GM10266 (cell line): ENCODE measurements around the gene VPS8.
A peak's percentile ranks its signal among the peaks of the same experiment; 100 is the strongest.

ENCODE experiments used
- DNase-seq: peaks from one replicate; pipeline ENCODE4 v3.0.0; 2012; ENCODE audit errors: extremely low spot score
- CTCF ChIP-seq: IDR thresholded peaks from 2 replicates; pipeline ENCODE4 v1.5.1; 2012; ENCODE audit warnings: mild to moderate bottlenecking, low read depth; ENCODE audit not compliant: control insufficient read depth, insufficient read depth; ENCODE audit errors: missing control alignments

The VPS8 gene

DNA sequence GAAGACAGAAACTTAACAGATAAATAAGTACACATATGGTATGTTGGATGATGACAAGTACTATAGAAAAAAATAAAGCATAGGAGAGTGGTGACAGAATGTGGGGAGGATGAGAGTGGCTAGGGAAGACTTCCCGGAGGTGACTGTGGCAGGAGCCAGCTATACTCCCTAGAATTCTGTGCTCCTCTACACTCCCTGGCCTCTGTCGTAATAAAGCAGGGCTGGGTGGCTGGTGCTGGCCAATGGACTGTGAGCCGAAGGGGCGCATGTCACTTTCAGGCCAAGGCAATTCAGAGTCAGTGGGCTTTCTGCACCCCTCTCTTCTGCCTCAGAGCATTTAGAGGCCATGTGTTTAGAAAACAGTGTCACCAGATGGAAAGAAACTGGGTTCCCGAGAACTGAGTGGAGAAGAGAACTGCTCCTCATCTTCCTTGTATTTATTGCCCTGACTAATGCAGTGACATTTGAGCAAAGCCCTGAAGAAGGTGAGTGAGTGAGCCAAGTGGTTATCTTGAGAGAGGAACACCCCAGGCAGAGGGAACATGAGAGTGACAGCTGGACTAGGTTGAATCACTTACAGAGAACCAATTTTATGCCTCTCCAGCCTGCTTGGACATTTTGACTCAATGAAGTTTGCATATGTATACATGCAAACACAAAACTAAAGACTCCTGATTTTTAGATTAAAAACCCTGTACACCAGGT lies 5.2 kb upstream of the VPS8 start:
- DNase-seq, result no peak
- no peak for TF ChIP-seq CTCF

DNA sequence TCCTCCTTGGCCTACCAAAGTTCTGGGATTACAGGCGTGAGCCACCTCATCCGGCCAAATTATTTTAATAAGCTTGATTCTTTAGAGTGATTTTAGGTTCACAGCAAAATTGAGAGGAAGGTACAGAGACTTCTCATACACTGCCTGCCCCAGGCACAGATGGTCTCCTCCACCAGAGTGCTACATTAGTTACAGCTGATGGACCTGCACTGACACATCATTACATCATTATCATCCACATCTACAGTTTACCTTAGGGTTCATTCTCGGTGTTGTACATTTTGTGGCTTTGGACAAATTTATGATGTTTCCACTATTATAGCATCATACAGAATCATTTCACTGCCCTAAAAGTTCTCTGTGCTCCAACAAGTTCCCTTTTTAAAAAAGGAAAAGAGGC lies 4.4 kb upstream of the VPS8 start:
- DNase-seq, result no peak
- TF ChIP-seq CTCF, result no peak

DNA sequence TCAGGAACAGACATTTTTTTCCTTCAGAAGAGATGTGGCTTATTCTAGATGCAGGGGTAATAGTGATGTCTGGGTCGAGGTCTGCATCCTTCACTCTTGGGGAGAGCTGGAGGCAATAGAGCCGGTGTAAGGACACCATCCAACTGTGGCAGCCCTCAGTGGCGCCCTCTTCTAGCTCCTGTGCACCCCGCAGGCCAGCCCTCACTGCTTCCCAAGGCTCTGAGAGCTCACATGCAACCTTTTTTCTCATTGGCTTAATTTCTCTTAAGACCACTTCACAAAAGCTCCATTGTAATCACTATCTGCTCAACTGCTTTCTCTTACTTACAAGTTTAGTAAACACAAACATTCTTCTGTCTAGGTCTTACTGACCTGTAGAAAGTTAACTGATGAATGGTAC lies 3.9 kb upstream of the VPS8 start:
- DNase-seq, result no peak
- TF ChIP-seq CTCF, result peak; percentile 18

DNA sequence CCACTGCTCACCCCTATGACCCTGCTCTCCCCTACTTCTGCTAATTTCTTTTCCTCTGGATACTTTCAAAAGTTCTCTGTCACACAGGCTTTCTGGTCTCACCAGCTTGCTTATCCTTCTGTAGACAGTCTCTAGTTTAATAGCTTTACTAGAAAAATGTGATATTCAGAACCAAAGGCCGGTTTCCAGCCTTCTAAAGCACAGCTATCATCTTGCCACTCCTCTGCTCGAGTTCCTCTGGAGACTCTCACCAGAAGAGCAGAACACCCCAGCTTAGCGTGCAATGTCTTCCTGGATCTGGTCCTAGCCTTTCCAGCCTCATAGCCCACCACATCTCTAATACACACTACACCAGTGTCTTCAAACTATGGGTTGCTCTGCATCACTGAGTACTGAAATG lies 1.8 kb upstream of the VPS8 start:
- TF ChIP-seq CTCF, result no peak
- no peak for DNase-seq

DNA sequence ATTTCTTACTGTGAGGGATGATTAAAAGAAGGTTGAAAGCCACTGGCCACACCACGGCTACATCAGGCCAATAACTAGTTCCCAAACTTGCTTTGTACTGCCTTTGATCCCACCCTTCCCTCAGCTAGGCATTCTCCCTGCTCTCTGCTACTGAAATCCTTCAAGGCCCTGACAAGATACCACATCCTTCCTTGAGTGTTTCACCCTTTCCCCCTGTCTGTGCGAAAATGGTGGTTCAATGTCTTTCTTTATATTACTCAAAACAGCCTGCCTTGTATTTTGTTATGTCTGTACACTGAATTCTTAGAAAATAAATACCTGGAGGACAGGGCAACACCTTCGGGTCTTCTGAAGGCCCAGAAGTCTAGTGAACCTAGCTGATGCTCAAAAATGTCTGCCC lies 932 bp upstream of the VPS8 start:
- DNase-seq, result no peak
- no peak for TF ChIP-seq CTCF

DNA sequence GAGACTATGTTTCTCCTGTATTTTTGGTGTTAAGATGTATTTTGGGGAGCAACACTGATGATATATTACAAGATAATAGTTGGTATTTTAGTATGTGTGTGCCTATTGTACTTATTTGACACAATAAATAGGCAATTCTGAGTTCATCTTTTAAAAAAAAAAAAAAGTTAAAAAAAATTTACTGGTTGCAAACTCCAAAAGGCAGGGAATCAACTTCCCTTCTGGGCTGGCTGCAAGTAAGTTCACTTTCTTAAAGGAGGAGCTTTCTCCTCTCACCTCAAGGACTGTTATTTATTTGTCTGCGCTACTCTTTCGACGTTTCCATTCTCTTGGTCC lies 335 bp upstream of the VPS8 start:
- no peak for TF ChIP-seq CTCF
- DNase-seq, result no peak

DNA sequence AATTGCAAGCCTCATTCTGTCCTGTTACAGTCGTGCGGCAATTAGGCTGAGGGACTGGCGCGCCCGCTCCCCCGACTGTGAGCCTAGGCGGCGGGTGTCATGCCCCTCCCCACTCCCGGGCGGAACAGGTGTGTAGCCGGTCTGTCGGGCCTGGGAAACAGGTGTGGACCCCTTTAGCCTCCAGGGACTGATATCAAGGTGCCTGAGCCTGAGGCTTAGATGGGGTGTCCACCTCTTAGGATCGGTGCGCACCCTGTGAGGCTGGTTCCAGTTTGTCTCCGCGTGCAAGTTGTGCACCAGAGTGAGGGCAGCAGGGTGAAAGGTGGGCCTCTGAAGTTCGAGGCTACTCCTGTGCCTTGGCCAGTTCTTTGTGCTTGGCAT lies 686 bp downstream of the VPS8 start:
- no peak for TF ChIP-seq CTCF
- no peak for DNase-seq

DNA sequence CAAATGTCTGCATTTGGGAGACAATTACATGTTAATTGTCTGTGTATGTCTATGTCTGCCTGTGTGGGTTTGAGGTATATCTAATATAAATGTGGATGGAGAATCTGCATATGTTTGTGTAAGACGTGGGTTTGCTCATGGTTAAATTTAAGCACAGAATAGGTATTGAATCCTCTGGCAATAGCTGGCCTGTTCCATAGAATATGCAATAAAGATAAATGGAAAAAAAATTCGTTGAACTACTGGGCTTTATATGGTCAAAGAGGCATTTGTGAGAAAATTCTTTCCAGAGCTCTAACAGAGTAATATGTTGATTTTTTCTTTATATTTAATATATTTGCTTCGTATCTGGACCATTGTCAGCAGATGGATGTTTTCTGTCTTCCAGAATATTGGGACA lies 1.4 kb downstream of the VPS8 start:
- no peak for DNase-seq
- TF ChIP-seq CTCF, result no peak
